ENCODE measurements around the gene OTOP1.
"Not testable (repeated sequence)": the region's sequence is repeated elsewhere in the genome, so short reads cannot be mapped to it uniquely, and the experiment has no call there.

Gene OTOP1

GRCh38 chr4:4204401-4204745, 22.4 kb downstream of the OTOP1 start:
- DNase-seq: no peak
- Histone ChIP-seq H3K27me3 (ENCODE audit: insufficient read depth, low read depth, severe bottlenecking) (peaks cover 5% of the 10 kb centered on the region), H3K36me3 (no peaks in the 10 kb centered on the region), H3K4me3 (ENCODE audit: low read depth, low read length) (no peak overlapping the region), H3K9me3 (ENCODE audit: severe bottlenecking) (peaks cover 5% of the 10 kb centered on the region), H3K27ac (no peak overlapping the region)
- no peak for TF ChIP-seq CTCF (IDR thresholded peaks at IDR 0.05; ENCODE audit: low read depth, low read length)

- TF ChIP-seq CTCF (IDR thresholded peaks at IDR 0.05; ENCODE audit: low read depth, low read length): no peak
- Histone ChIP-seq H3K27me3 (ENCODE audit: insufficient read depth, low read depth, severe bottlenecking) (peaks cover 5% of the 10 kb centered on the region), H3K9me3 (ENCODE audit: severe bottlenecking) (peaks cover 5% of the 10 kb centered on the region), H3K4me3 (ENCODE audit: low read depth, low read length) (no peak overlapping the region), H3K36me3 (no peaks in the 10 kb centered on the region), H3K27ac (no peak overlapping the region)
- DNase-seq: no peak
Measured at GRCh38 chr4:4203688-4204400, 22.9 kb downstream of the OTOP1 start.

GRCh38 chr4:4202510-4202909, 24.2 kb downstream of the OTOP1 start:
- Histone ChIP-seq H3K9me3 (ENCODE audit: severe bottlenecking) (peaks cover 5% of the 10 kb centered on the region), H3K27me3 (ENCODE audit: insufficient read depth, low read depth, severe bottlenecking) (no peaks in the 10 kb centered on the region), H3K27ac (no peak overlapping the region), H3K4me3 (ENCODE audit: low read depth, low read length) (no peak overlapping the region), H3K36me3 (no peaks in the 10 kb centered on the region)
- DNase-seq: no peak
- TF ChIP-seq CTCF (IDR thresholded peaks at IDR 0.05; ENCODE audit: low read depth, low read length): no peak

GRCh38 chr4:4200624-4201023, 26.1 kb downstream of the OTOP1 start:
- no peak overlapping the region for H3K27ac ChIP-seq
- DNase-seq: no peak
- no peaks in the 10 kb centered on the region for H3K36me3 ChIP-seq
- H3K9me3 ChIP-seq (ENCODE audit: severe bottlenecking): no peaks in the 10 kb centered on the region
- H3K4me3 ChIP-seq (ENCODE audit: low read depth, low read length): no peak overlapping the region
- H3K27me3 ChIP-seq (ENCODE audit: insufficient read depth, low read depth, severe bottlenecking): no peaks in the 10 kb centered on the region
- no peak for TF ChIP-seq CTCF (IDR thresholded peaks at IDR 0.05; ENCODE audit: low read depth, low read length)

GRCh38 chr4:4195354-4195753, 31.4 kb downstream of the OTOP1 start:
- H3K27ac ChIP-seq: no peak overlapping the region
- no peaks in the 10 kb centered on the region for H3K36me3 ChIP-seq
- no peak overlapping the region for H3K4me3 ChIP-seq (ENCODE audit: low read depth, low read length)
- no peak for DNase-seq
- H3K27me3 ChIP-seq (ENCODE audit: insufficient read depth, low read depth, severe bottlenecking): no peaks in the 10 kb centered on the region
- no peaks in the 10 kb centered on the region for H3K9me3 ChIP-seq (ENCODE audit: severe bottlenecking)
- TF ChIP-seq CTCF (IDR thresholded peaks at IDR 0.05; ENCODE audit: low read depth, low read length): no peak

GRCh38 chr4:4188557-4188956, 38.2 kb downstream of the OTOP1 start:
- not testable (repeated sequence) for H3K27ac ChIP-seq

More at GRCh38 chr4:4188557-4188956, 38.2 kb downstream of the OTOP1 start:
- H3K27me3 ChIP-seq (ENCODE audit: insufficient read depth, low read depth, severe bottlenecking); H3K4me3 ChIP-seq (ENCODE audit: low read depth, low read length); H3K36me3 ChIP-seq; H3K9me3 ChIP-seq (ENCODE audit: severe bottlenecking); DNase-seq: not testable (repeated sequence)

All from WERI-Rb-1 (cell line).